HEK293T (cell line): ENCODE data around the gene DPEP2NB.

Experiments used
- ARNT ChIP-seq: fragments of 450-650 bp; IDR thresholded peaks from 2 replicates; pipeline ENCODE4 v1.6.1; 2017; ENCODE audit warnings: mild to moderate bottlenecking
- BHLHE40 ChIP-seq: fragments of 450-650 bp; IDR thresholded peaks from 2 replicates; pipeline ENCODE4 v1.6.1; 2016; ENCODE audit warnings: mild to moderate bottlenecking, moderate library complexity, borderline replicate concordance
- CTBP1 ChIP-seq: fragments of 450-650 bp; IDR thresholded peaks from 2 replicates; pipeline ENCODE4 v1.6.1; 2016; ENCODE audit warnings: borderline replicate concordance
- ELF4 ChIP-seq: fragments of 450-650 bp; IDR thresholded peaks from 2 replicates; pipeline ENCODE4 v1.6.1; 2017; ENCODE audit warnings: antibody characterized with exemption
- FOXK2 ChIP-seq: fragments of 450-650 bp; IDR thresholded peaks from 2 replicates; pipeline ENCODE4 v1.6.1; 2016; ENCODE audit warnings: mild to moderate bottlenecking
- FOXM1 ChIP-seq: fragments of 450-650 bp; IDR thresholded peaks from 2 replicates; pipeline ENCODE4 v1.6.1; 2017; ENCODE audit warnings: mild to moderate bottlenecking, borderline replicate concordance
- L3MBTL2 ChIP-seq: fragments of 450-650 bp; conservative IDR thresholded peaks from 2 replicates; pipeline ENCODE4 v1.6.1; 2016; ENCODE audit warnings: mild to moderate bottlenecking
- NFRKB ChIP-seq: fragments of 450-650 bp; IDR thresholded peaks from 2 replicates; pipeline ENCODE4 v1.6.1; 2016; ENCODE audit warnings: mild to moderate bottlenecking, moderate library complexity
- SP1 ChIP-seq: fragments of 450-650 bp; IDR thresholded peaks from 2 replicates; pipeline ENCODE4 v1.6.1; 2017
- SUZ12 ChIP-seq: fragments of 450-650 bp; IDR thresholded peaks from 2 replicates; pipeline ENCODE4 v1.6.1; 2016; ENCODE audit warnings: mild to moderate bottlenecking
- TARDBP ChIP-seq: fragments of 450-650 bp; IDR thresholded peaks from 2 replicates; pipeline ENCODE4 v1.6.1; 2016
- TF ChIP-seq, protein P1 (sequence below): fragments of 450-650 bp; IDR thresholded peaks from 2 replicates; pipeline ENCODE4 v1.6.1; 2016

DNA sequence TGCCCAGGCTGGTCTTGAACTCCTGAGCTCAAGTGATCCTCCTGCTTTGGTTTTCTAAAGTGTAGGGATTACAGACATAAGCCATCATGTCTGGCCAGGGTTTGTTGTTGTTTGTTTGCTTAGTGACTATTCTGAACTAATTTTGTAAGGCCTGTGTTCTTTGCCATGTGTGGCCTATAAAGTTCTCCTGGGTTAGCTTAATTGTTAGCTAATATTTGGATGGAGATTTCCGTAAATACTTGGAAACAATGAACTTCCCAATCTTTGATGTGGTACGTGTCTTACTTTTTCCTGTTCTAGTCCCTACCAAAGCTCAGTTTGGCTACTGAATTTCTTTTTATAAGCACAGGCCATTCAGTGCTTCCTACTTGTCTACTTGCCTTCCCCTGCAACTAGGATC is 32.3 kb upstream of the DPEP2NB start:
- TF ChIP-seq CTBP1 (no peak), BHLHE40 (no peak), SUZ12 (no peak), TARDBP (no peak), ELF4 (no peak), FOXM1 (no peak), FOXK2 (no peak), L3MBTL2 (no peak), NFRKB (no peak), SP1 (no peak), ARNT (no peak)
- TF ChIP-seq, protein P1, sequence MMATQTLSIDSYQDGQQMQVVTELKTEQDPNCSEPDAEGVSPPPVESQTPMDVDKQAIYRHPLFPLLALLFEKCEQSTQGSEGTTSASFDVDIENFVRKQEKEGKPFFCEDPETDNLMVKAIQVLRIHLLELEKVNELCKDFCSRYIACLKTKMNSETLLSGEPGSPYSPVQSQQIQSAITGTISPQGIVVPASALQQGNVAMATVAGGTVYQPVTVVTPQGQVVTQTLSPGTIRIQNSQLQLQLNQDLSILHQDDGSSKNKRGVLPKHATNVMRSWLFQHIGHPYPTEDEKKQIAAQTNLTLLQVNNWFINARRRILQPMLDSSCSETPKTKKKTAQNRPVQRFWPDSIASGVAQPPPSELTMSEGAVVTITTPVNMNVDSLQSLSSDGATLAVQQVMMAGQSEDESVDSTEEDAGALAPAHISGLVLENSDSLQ = no peak
